Iris pigment epithelial cell (primary cell): ENCODE measurements around the gene CST9L.
"Not testable (repeated sequence)": the region's sequence is repeated elsewhere in the genome, so short reads cannot be mapped to it uniquely, and the experiment has no call there.

Experiments used
- DNase-seq: peaks from one replicate; pipeline ENCODE4 v3.0.0-alpha.2; 2011; ENCODE audit warnings: low read depth

The CST9L gene

GRCh38 chr20:23586735-23587525, 18.6 kb upstream of the CST9L start:
- DNase-seq: no peak

DNA sequence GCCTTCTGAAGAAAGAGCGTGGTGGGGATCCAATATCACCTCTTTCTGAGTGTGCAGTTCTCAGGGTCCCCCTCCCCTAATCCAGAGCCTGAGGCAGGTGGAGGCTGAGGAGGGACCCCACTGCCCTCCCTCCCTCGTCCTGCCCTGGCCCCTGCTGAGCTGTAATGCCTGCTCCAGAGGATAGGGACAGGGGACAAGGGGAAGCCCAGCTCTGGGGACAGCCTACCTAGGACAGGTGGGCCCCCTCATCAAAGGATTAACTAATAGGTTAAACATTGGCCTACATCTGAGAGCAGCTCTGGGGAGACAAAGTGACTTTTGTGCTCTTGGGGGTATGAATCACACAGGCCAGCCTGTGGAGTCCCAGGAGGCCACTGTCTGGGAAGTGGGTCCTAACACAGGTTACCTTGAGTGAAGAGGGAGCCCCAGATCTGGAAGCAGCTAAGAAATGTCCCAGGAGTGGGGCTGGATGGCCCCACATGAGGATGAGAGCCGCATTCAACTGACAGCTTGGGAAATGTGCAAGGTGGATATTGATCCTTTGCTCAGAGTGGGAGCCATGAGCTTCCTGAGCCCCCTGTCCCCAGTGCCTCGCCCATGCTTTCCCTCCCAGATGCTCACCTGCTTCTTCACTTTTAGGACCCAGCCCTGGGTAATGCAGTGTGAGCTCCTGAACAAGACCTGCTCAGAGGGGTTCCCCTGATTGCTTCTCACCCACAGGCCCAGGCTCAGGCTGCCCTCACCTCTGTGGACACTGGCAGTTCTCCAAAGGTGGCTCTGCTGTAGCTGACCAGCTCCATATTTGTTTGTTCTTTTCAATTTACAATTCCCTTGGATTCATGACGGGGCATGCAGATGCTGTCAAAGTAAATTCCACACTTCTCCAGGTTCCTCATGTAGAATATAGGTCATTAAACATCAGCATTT, 17.8 kb upstream of the CST9L start:
- DNase-seq: no peak

DNA sequence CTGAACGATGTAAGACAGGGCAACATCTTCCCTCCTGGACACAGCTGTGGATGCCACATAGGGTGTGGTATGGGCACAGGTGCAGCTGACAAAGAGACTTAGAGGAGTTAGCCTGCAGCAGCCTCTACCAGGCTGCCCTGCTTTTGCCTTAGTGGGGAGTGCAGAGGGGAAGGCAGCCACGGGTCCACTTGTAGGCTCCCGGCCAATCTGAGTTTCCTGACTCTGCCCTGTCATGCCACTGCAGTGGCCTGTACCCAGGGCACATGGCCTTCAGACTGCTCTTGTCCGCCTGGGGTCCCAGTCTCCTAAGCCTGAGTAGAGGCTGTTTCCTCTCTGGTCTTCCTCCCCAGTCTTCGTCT, 17.1 kb upstream of the CST9L start:
- no peak for DNase-seq

- DNase-seq: no peak
Measured at GRCh38 chr20:23584434-23585199, 16.3 kb upstream of the CST9L start.

GRCh38 chr20:23583526-23583925, 15.2 kb upstream of the CST9L start:
- no peak for DNase-seq

DNA sequence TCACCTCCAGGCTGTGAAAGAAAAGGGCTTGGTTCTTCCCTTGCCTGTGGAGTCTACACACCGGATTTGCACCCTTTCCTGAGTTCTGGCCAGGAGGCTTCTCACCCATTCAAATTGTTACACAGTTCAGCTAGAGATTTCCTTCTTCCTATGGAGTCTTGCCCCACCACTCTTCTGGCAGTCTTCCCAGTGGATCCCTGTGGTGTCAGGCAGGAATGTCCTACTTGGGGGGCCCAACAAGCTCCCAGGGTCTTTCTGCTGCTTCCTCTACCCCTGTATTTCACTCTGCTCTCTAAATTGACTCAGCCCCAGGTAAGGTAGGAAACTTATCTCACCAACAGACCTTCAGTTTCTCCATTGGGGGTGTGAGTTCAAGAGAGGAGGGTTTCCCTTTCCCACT, 14.0 kb upstream of the CST9L start:
- DNase-seq: no peak

DNA sequence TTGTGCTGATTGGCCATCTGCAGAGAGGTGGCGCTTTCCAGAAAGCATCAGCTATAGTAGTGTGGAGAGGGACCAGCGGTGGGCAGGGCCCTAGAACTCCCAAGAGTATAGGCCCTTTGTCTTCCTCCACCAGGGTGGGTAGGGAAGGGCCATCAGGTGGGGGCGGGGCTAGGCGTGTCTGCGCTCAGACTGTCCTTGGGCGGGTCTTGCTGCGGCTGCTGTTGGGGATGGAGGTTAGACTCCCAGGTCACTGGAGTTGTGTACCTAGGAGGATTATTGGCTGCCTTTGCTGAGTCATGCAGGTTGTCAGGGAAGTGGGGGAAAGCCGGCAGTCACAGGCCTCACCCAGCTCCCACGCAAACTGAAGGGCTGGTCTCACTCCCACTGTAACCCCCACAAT, 13.5 kb upstream of the CST9L start:
- DNase-seq: not testable (repeated sequence)

- DNase-seq: no peak
Measured at GRCh38 chr20:23574977-23575376, 6.7 kb upstream of the CST9L start.

DNA sequence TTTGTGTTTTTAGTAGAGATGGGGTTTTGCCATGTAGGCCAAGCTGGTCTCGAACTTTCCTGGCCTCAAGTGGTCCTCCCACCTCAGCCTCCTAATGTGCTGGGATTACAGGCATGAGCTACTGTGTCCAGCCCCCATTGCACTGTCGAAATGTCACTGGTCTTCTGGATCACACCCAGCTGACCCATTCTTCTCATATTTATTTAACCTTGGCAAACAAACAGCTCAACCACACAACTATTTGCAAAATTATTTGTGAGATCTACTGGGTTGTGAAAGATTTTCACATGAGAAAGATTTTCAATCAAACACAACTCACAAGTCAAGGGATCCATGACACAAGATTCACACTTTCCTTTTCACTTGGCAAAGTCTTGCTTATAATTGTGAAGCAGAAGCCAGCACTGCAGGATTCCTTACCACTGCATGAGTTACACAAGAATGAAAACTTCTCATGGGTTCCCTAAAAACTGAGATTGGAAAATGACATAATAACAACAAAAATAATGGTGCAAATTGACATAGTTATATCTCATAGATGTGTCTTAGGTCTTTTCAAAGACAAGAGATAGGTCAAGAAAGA, 2.0 kb upstream of the CST9L start:
- DNase-seq: no peak

- no peak for DNase-seq
Measured at GRCh38 chr20:23569570-23569969, 1.3 kb upstream of the CST9L start.

GRCh38 chr20:23568971-23569330, 667 bp upstream of the CST9L start:
- DNase-seq: no peak

GRCh38 chr20:23566199-23566932, 1.9 kb downstream of the CST9L start:
- no peak for DNase-seq

DNA sequence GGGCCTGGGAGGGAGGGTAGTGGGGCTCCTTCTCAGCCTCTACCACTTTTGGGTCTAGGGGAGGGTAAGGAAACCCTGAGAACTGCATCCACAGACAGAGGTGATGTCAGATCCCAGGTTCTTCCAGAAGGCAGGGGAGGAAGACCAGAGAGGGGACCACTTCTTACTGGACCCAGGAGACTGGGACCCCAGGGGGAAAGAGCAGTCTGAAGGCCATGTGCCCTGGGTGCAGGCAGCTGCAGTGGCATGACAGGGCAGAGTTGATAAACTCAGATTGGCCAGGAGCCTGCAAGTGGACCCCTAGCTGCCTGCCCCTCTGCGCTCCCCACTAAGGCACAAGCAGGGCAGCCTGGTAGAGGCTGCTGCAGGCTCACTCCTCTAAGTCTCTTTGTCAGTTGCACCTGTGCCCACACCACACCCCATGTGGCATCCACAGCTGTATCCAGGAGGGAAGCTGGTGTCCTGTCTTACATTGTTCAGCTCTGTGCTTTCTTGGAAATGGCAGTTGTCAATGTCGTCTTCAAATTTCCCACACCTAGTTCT, 2.7 kb downstream of the CST9L start:
- DNase-seq: no peak

GRCh38 chr20:23564927-23565326, 3.4 kb downstream of the CST9L start:
- no peak for DNase-seq

- no peak for DNase-seq
Measured at GRCh38 chr20:23562721-23563342, 5.5 kb downstream of the CST9L start.

DNA sequence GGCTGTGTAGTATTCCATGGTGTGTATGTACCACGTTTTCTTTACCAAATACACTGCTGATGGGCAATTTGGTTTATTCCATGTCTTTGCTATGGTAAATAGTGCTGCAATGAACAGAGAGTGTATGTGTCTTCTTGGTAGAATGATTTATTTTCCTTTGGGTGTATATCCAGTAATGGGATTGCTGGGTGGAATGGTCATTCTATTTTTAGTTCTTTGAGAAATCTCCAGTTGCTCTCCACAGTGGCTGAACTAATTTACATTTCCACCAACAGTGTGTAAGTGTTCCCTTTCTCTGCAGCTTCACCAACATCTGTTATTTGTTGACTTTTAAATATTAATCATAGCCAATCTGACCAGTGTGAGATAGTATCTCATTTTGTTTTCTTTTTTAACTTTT, 13.9 kb downstream of the CST9L start:
- DNase-seq: no peak

GRCh38 chr20:23551786-23552185, 16.5 kb downstream of the CST9L start:
- DNase-seq: no peak

- no peak for DNase-seq
Measured at GRCh38 chr20:23551383-23551782, 16.9 kb downstream of the CST9L start.

DNA sequence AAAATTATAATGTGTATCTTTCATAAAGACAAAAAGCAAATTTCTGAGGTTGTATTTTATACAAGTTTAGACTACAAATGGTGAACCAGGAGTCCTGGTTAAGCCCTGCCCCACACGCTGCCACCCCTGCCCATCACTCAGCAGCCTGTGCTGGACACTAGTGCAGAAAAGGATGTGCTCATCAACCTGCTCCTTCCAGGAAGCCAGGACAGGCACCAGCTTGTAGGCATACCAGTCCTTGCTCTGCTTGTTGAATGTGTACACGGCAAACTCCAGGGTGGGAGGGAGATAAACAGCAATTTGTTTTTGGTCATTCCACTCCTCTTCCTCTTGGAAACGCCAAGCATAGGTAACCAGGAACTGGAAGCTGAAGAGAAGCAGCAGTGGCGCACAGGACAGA, 18.1 kb downstream of the CST9L start:
- no peak for DNase-seq

DNA sequence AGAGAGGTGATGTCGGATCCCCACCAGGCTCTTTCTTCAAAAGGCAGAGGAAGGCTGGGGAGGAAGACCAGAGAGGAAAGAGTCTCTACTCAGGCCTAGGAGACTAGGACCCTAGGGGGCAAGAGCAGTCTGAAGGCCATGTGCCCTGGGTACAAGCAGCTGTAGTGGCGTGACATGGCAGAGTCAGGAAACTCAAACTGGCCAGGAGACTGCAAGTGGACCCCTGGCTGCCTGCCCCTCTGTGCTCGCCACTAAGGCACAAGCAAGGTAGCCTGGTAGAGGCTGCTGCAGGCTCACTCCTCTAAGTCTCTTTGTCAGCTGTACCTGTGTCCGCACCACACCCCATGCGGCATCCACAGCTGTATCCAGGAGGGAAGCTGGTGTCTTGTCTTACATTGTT, 19.9 kb downstream of the CST9L start:
- DNase-seq: no peak

- DNase-seq: no peak
Measured at GRCh38 chr20:23547613-23548012, 20.7 kb downstream of the CST9L start.
